ENCODE data around the gene EPN2. TPM values are rescaled to one million over a fixed set of nuclear protein-coding genes. Genes with fewer than 3 reads are reported as not detected.

Gene EPN2
- total RNA-seq, 1 experiment from 2014 or later = 113 TPM

DNA sequence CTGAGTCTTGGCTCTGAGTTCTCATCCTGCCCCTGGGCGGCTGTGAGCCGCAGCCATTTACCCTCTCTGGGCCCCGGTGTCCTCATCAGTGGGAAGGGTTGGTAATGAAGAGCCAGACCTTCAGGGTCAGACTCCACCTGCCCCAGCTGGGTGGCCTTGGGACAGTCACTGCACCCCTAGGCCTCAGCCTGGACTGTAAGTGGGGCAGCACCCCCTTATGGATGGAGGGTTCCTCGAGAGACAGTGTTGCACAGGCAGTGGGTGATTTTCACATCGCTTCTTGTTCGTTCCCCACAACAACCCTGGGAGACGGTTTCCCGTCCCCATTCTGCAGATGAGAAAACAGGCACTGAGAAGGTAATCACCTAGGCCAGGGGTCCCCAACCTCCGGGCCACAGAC is 64.8 kb downstream of the EPN2 start:
- POLR2A ChIA-PET (ENCODE audit: unreplicated experiment) = no interaction called here
- no TSS peak for BruUV-seq (replicated peaks)

DNA sequence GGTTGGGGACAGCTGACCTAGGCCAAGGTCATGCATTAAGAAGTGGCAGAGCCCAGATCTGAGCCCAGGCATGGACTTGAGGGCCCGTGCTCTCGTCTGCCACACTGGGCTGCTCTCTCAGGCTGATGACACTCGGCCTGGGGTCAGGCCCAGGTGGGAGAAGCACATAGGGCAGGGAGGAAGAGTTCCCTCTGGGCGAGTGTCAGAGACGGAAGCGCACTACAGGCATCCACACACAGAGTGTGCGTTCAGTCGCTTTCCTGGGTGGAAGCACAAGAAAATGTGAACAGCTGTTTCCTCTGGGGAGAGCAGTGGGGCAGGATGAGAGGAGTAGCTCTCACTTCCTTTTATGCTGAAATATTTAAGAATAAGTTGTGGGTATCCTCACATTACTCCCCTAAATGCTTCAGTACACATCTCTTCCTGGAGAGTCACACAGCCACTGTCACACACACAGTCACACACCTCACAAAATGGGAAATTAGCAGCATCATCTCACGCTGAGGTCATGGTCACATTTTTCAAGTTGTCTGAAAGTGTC is 65.7 kb downstream of the EPN2 start:
- no peaks in the 10 kb centered on the region; the same call in 1 of the 2 replicates for H3F3A ChIP-seq (ENCODE audit: insufficient read depth, low read depth)

More for the DNA sequence above, 64.8 kb downstream of the EPN2 start:
- no peaks in the 10 kb centered on the region for H3K36me3 ChIP-seq (ENCODE audit: low read depth)
- no peaks in the 10 kb centered on the region for H3K27me3 ChIP-seq (ENCODE audit: insufficient read depth, low read depth)
- no peak for DNase-seq
- TF ChIP-seq EZH2 (IDR thresholded peaks at IDR 0.05; ENCODE audit: low read depth) (no peak), CTCF (conservative IDR thresholded peaks at IDR 0.05) (no peak)
- no peaks in the 10 kb centered on the region; the same call in 1 of the 2 replicates for H3F3A ChIP-seq (ENCODE audit: insufficient read depth, low read depth)
- no peak overlapping the region for H2AFZ ChIP-seq
- H3K79me2 ChIP-seq (ENCODE audit: low read depth) = 0 out of 2 replicates have a peak, but pooled peaks cover 6% of the 10 kb centered on the region
- intact Hi-C loops (cut with micrococcal nuclease; ENCODE audit: unreplicated experiment) = no loop called here
- no peak overlapping the region for H3K4me3 ChIP-seq
- peaks cover 35% of the 10 kb centered on the region for H4K20me1 ChIP-seq (ENCODE audit: insufficient read depth)
- CTCF ChIA-PET = no interaction called here
- no peaks in the 10 kb centered on the region for H3K9me2 ChIP-seq (ENCODE audit: insufficient read depth)
- H3K4me1 ChIP-seq (replicated peaks; ENCODE audit: insufficient read depth) = no peaks in the 10 kb centered on the region
- no peak overlapping the region for H3K27ac ChIP-seq
- H3K9me3 ChIP-seq (ENCODE audit: insufficient read depth, low read depth) = no peaks in the 10 kb centered on the region
- no peak overlapping the region for H3K4me2 ChIP-seq

GRCh38 chr17:19303367-19303776 is 66.2 kb downstream of the EPN2 start:
- ChIA-PET CTCF (no interaction called here), POLR2A (ENCODE audit: unreplicated experiment) (no interaction called here)
- Histone ChIP-seq H2AFZ (no peak overlapping the region), H3K4me2 (no peak overlapping the region), H3K36me3 (ENCODE audit: low read depth) (no peaks in the 10 kb centered on the region), H3K27me3 (ENCODE audit: insufficient read depth, low read depth) (no peaks in the 10 kb centered on the region), H4K20me1 (ENCODE audit: insufficient read depth) (peaks cover 30% of the 10 kb centered on the region), H3K4me3 (no peak overlapping the region), H3F3A (ENCODE audit: insufficient read depth, low read depth) (no peaks in the 10 kb centered on the region; the same call in 1 of the 2 replicates), H3K27ac (no peak overlapping the region), H3K4me1 (replicated peaks; ENCODE audit: insufficient read depth) (no peaks in the 10 kb centered on the region), H3K9me3 (ENCODE audit: insufficient read depth, low read depth) (no peaks in the 10 kb centered on the region), H3K79me2 (ENCODE audit: low read depth) (no peaks in the 10 kb centered on the region), H3K9me2 (ENCODE audit: insufficient read depth) (no peaks in the 10 kb centered on the region)
- no peak for DNase-seq
- TF ChIP-seq EZH2 (IDR thresholded peaks at IDR 0.05; ENCODE audit: low read depth) (no peak), CTCF (conservative IDR thresholded peaks at IDR 0.05) (no peak)
- intact Hi-C loops (cut with micrococcal nuclease; ENCODE audit: unreplicated experiment) = no loop called here
- no TSS peak for BruUV-seq (replicated peaks)

More for the DNA sequence above, 65.7 kb downstream of the EPN2 start:
- no peak overlapping the region for H3K27ac ChIP-seq
- no peaks in the 10 kb centered on the region for H3K9me2 ChIP-seq (ENCODE audit: insufficient read depth)
- no peaks in the 10 kb centered on the region for H3K4me1 ChIP-seq (replicated peaks; ENCODE audit: insufficient read depth)
- no peak overlapping the region for H3K4me2 ChIP-seq
- no TSS peak for BruUV-seq (replicated peaks)
- DNase-seq = no peak
- CTCF ChIA-PET = no interaction called here
- peaks cover 30% of the 10 kb centered on the region for H4K20me1 ChIP-seq (ENCODE audit: insufficient read depth)
- POLR2A ChIA-PET (ENCODE audit: unreplicated experiment) = no interaction called here
- no peaks in the 10 kb centered on the region for H3K36me3 ChIP-seq (ENCODE audit: low read depth)
- H2AFZ ChIP-seq = no peak overlapping the region
- no peak for TF ChIP-seq CTCF (conservative IDR thresholded peaks at IDR 0.05)
- TF ChIP-seq EZH2 (IDR thresholded peaks at IDR 0.05; ENCODE audit: low read depth) = no peak
- H3K4me3 ChIP-seq = no peak overlapping the region
- H3K9me3 ChIP-seq (ENCODE audit: insufficient read depth, low read depth) = no peaks in the 10 kb centered on the region
- intact Hi-C loops (cut with micrococcal nuclease; ENCODE audit: unreplicated experiment) = no loop called here
- no peaks in the 10 kb centered on the region for H3K27me3 ChIP-seq (ENCODE audit: insufficient read depth, low read depth)
- no peaks in the 10 kb centered on the region for H3K79me2 ChIP-seq (ENCODE audit: low read depth)

All from PC-9 (cell line).